GM12878 (cell line): ENCODE results near the gene STOML2. TPM values are rescaled to one million over a fixed set of nuclear protein-coding genes. Genes with fewer than 3 reads are reported as not detected.

Experiments used
- ATAC-seq: fragments of 200-7000 bp; cut with Tn5 transposase; 3 replicates; pipeline ENCODE4 v1.9.1; 2020; ENCODE audit warnings: mild to moderate bottlenecking, moderate library complexity
- BruUV-seq: library from RNA; stranded (reverse); fragments of 400-500 nt; replicated peaks from 2 replicates; lab custom pipeline; 2021; lab: Mats Ljungman, UMichigan
- CTCF ChIA-PET: fragments of 300-600 bp; sonication (Branson Sonifier 250); formaldehyde crosslinking; extraction: SDS; loops from one replicate; lab custom pipeline; 2021; ENCODE audit warnings: inconsistent platforms; lab: Yijun Ruan, JAX
- POLR2A ChIA-PET: fragments of 350-600 bp; formaldehyde crosslinking; extraction: SDS; loops from one replicate; lab custom pipeline; 2021; ENCODE audit warnings: inconsistent platforms; lab: Charles Lee
- RAD21 ChIA-PET: fragments of 300-600 bp; sonication (Branson Sonifier 250); formaldehyde crosslinking; loops from one replicate; lab custom pipeline; 2023; ENCODE audit warnings: antibody characterized with exemption; ENCODE audit not compliant: unreplicated experiment; lab: Charles Lee
- SMC1A ChIA-PET: fragments of 300-600 bp; sonication (Branson Sonifier 250); formaldehyde crosslinking; loops from one replicate; lab custom pipeline; 2023; ENCODE audit not compliant: unreplicated experiment, uncharacterized antibody; lab: Charles Lee
- DNase-seq: peaks from one replicate; pipeline ENCODE4 v3.0.0-alpha.2; 2011; ENCODE audit warnings: low read depth, low spot score
- FAIRE-seq: peaks from 3 replicates; lab custom pipeline; 2011; peaks lifted over from hg19 to GRCh38; lab: Jason Lieb, UNC
- H2AFZ ChIP-seq: 2 replicates; pipeline ENCODE4 v1.6.0; 2011; ENCODE audit warnings: low read depth, low read length, control low read depth; ENCODE audit not compliant: control insufficient read depth
- H3K27ac ChIP-seq: 2 replicates; pipeline ENCODE4 v1.5.1; 2011; ENCODE audit warnings: control low read depth; ENCODE audit not compliant: control insufficient read depth, insufficient read depth
- H3K27me3 ChIP-seq, 2 experiments: replicated peaks in 1 of 2; 2 replicates each; pipeline versions ENCODE4 v1.6.0 to v1.6.1; 2011; ENCODE audit warnings: low read length in 1 of 2; ENCODE audit not compliant: control insufficient read depth in 2 of 2, insufficient read depth in 2 of 2
- H3K36me3 ChIP-seq, 2 experiments: 2 replicates each; pipeline ENCODE4 v1.5.1; 2011; ENCODE audit warnings: low read length in 1 of 2; ENCODE audit not compliant: control insufficient read depth in 2 of 2, insufficient read depth in 2 of 2
- H3K4me1 ChIP-seq: 2 replicates; pipeline ENCODE4 v1.6.1; 2011; ENCODE audit warnings: mild to moderate bottlenecking, low read length, moderate library complexity, mixed read lengths; ENCODE audit not compliant: control insufficient read depth, insufficient read depth
- H3K4me2 ChIP-seq: 2 replicates; pipeline ENCODE4 v1.6.0; 2011; ENCODE audit warnings: control low read depth; ENCODE audit not compliant: control insufficient read depth, insufficient read depth
- H3K4me3 ChIP-seq: fragments of 200-600 bp; sonication (generic); 2 replicates; pipeline ENCODE4 v1.5.1; 2016
- H3K79me2 ChIP-seq: 2 replicates; pipeline ENCODE4 v1.6.0; 2011; ENCODE audit warnings: low read length; ENCODE audit not compliant: control insufficient read depth, insufficient read depth
- H3K9ac ChIP-seq: 2 replicates; pipeline ENCODE4 v1.8.0; 2011; ENCODE audit warnings: low read length, control low read depth, mixed read lengths; ENCODE audit not compliant: control insufficient read depth, insufficient read depth
- H3K9me3 ChIP-seq: replicated peaks from 3 replicates; pipeline ENCODE4 v1.5.1; 2011; ENCODE audit warnings: mild to moderate bottlenecking, low read length; ENCODE audit not compliant: control insufficient read depth, insufficient read depth
- H4K20me1 ChIP-seq: 2 replicates; pipeline ENCODE4 v1.6.0; 2011; ENCODE audit not compliant: control insufficient read depth, insufficient read depth
- CHD2 ChIP-seq: IDR thresholded peaks from 2 replicates; pipeline ENCODE4 v1.6.1; 2011; ENCODE audit warnings: low read depth, low read length, improper control_type of control experiment, borderline replicate concordance
- EED ChIP-seq: sonication (generic); IDR thresholded peaks from 2 replicates; pipeline ENCODE4 v1.6.1; 2016; ENCODE audit warnings: antibody characterized with exemption, low read depth
- FOS ChIP-seq: IDR thresholded peaks from 3 replicates; pipeline ENCODE4 v1.6.1; 2011; ENCODE audit warnings: borderline replicate concordance; ENCODE audit not compliant: insufficient read length; ENCODE audit errors: extremely low read depth
- GATAD2B ChIP-seq: fragments of 450-650 bp; conservative IDR thresholded peaks from 2 replicates; pipeline ENCODE4 v1.6.1; 2017; ENCODE audit warnings: low read depth, mild to moderate bottlenecking, moderate library complexity
- PML ChIP-seq: IDR thresholded peaks from 2 replicates; pipeline ENCODE4 v1.6.1; 2012; ENCODE audit warnings: low read length, inconsistent platforms
- SMC3 ChIP-seq: IDR thresholded peaks from 2 replicates; pipeline ENCODE4 v1.6.1; 2011; ENCODE audit warnings: low read length, improper control_type of control experiment, borderline replicate concordance
- SP1 ChIP-seq: IDR thresholded peaks from one replicate; pipeline ENCODE4 v1.6.1; 2011; ENCODE audit warnings: low read depth, low read length
- TBL1XR1 ChIP-seq: IDR thresholded peaks from 2 replicates; pipeline ENCODE4 v1.6.1; 2012; ENCODE audit warnings: low read depth, low read length, improper control_type of control experiment
- WGBS: methylation state at CpG from one replicate; pipeline ENCODE4 v1.1.6; 2016; ENCODE audit warnings: low lambda C conversion rate; ENCODE audit not compliant: insufficient replicate concordance, insufficient coverage; ENCODE audit errors: missing lambda C conversion rate; 5-methylcytosine and 5-hydroxymethylcytosine counted together
- in situ Hi-C: fragments of 300-500 bp; cut with MboI; formaldehyde crosslinking; loops from 9 replicates; pipeline ENCODE4 v1.14.3; 2018; ENCODE audit warnings: mixed read lengths
- intact Hi-C: fragments of 100-400 bp; cut with micrococcal nuclease; formaldehyde crosslinking; loops from one replicate; pipeline ENCODE4 v1.14.2; 2022; ENCODE audit not compliant: unreplicated experiment
- polyA plus RNA-seq, 11 experiments: library from polyadenylated mRNA; depleted of rRNA in 4 of 11; unstranded in 6 of 11; stranded (reverse) in 5 of 11; fragments of >200 nt; fragmentation: Nextera tagmentation in 4 of 11; fragmentation: Illumina TruSeq in 1 of 11; extraction: Ambion mirVana in 4 of 11; extraction: Trizol in 1 of 11; gene quantifications; 1 replicate in 1 of 11; 2 replicates in 10 of 11; pipeline versions ENCODE4 v1.2.1 to v1.2.3, GENCODE V29; 2011 to 2016; ENCODE audit warnings: inconsistent platforms in 2 of 11, missing spikeins in 2 of 11, low read depth in 1 of 11
- total RNA-seq, 4 experiments: library from RNA; depleted of rRNA in 3 of 4; stranded (reverse); fragments of >200 nt in 3 of 4; fragmentation: Illumina TruSeq in 1 of 4; extraction: Trizol in 1 of 4; gene quantifications; 2 replicates each; pipeline versions ENCODE4 v1.2.1 to v1.2.3, GENCODE V29; 2013 to 2021
- TF ChIP-seq, protein P1 (sequence below): fragments of 450-650 bp; IDR thresholded peaks from 2 replicates; pipeline ENCODE4 v1.6.1; 2017; ENCODE audit warnings: mild to moderate bottlenecking, low read depth, inconsistent platforms; ENCODE audit not compliant: poor library complexity, severe bottlenecking
- TF ChIP-seq, protein P2 (sequence below): IDR thresholded peaks from 2 replicates; pipeline ENCODE4 v1.6.1; 2012; ENCODE audit warnings: low read depth, low read length, improper control_type of control experiment
- TF ChIP-seq, protein P3 (sequence below): fragments of 450-650 bp; IDR thresholded peaks from 2 replicates; pipeline ENCODE4 v1.6.1; 2014; ENCODE audit warnings: mild to moderate bottlenecking
- TF ChIP-seq, protein P4 (sequence below): IDR thresholded peaks from 2 replicates; pipeline ENCODE4 v1.6.1; 2012; ENCODE audit warnings: low read length, inconsistent platforms
- TF ChIP-seq, protein P5 (sequence below): fragments of 450-650 bp; IDR thresholded peaks from 2 replicates; pipeline ENCODE4 v1.6.1; 2017; ENCODE audit warnings: mild to moderate bottlenecking, moderate library complexity

The STOML2 gene
- total and polyA plus RNA-seq, 10 of the 15 experiments (the other 5 are each of a cell fraction or from before 2014, with no cell fraction given) = 112 to 284 (median 207) TPM

DNA sequence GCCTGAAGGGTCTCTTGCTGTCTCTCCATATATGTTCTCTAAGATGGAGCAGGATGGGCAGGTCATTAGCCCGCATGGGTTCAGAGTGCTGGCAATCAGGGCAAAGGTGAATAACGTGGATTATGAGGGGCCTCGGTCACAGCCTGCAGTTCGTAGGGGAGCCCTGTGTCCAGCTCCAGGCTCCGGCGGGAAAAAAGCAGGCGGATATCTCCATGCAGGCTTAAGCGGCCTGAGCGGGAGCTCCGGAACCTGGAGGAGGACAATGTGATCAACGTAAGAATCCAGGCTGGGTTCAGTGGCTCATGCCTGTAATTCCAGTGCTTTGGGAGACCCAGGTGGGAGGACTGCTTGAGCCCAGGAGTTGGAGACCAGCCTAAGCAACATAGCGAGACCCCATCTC, 2.2 kb upstream of the STOML2 start (continued):
- TF ChIP-seq, protein P1, sequence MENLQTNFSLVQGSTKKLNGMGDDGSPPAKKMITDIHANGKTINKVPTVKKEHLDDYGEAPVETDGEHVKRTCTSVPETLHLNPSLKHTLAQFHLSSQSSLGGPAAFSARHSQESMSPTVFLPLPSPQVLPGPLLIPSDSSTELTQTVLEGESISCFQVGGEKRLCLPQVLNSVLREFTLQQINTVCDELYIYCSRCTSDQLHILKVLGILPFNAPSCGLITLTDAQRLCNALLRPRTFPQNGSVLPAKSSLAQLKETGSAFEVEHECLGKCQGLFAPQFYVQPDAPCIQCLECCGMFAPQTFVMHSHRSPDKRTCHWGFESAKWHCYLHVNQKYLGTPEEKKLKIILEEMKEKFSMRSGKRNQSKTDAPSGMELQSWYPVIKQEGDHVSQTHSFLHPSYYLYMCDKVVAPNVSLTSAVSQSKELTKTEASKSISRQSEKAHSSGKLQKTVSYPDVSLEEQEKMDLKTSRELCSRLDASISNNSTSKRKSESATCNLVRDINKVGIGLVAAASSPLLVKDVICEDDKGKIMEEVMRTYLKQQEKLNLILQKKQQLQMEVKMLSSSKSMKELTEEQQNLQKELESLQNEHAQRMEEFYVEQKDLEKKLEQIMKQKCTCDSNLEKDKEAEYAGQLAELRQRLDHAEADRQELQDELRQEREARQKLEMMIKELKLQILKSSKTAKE = no peak
- TF ChIP-seq, protein P2, sequence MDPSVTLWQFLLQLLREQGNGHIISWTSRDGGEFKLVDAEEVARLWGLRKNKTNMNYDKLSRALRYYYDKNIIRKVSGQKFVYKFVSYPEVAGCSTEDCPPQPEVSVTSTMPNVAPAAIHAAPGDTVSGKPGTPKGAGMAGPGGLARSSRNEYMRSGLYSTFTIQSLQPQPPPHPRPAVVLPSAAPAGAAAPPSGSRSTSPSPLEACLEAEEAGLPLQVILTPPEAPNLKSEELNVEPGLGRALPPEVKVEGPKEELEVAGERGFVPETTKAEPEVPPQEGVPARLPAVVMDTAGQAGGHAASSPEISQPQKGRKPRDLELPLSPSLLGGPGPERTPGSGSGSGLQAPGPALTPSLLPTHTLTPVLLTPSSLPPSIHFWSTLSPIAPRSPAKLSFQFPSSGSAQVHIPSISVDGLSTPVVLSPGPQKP = no peak
- TF ChIP-seq PML = no peak
- no peak for TF ChIP-seq CHD2

DNA sequence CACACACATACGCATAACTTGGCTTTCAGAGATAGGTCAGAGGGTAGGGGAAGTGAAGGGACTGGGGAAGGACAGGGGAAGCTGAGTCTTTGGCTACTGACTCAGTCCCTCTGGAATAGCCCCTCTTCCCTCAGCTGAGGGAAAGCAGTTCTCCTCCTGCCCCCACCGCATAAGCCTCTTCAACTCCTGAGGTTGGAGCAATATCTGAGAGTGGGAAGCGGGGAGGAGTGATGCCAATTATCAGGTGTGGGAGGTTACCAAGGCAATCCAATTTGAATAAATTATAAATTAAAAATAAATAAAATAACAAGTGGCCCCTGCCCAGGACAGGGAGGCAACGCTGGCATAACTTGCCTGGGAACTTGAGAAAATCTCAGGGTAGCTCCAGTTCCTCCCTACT, 1.7 kb upstream of the STOML2 start:
- H3K79me2 ChIP-seq = peaks cover 14% of the 10 kb centered on the region
- in situ Hi-C loops = loop anchor here (10.0 kb wide), 2 partner anchors 630 to 710 kb away; partner anchors contain the start of genes CREB3, HINT2, SPAG8 and TLN1
- no peak overlapping the region for H3K27ac ChIP-seq
- H3K36me3 ChIP-seq = peaks cover 9 to 15% of the 10 kb centered on the region in 2 experiments
- CTCF ChIA-PET = interaction anchor here (1.0 to 1.1 kb wide), 2 partner anchors 206 to 499 kb away, joined by 3 read pairs; no protein-coding TSS in a partner anchor
- no peaks in the 10 kb centered on the region for H3K9me3 ChIP-seq
- no peak for FAIRE-seq
- WGBS = 79% methylated on average over 4 of the region's 4 CpGs
- no peak for DNase-seq
- BruUV-seq = no TSS peak
- intact Hi-C loops = no loop called here
- no peak overlapping the region for H3K9ac ChIP-seq
- no peaks in the 10 kb centered on the region for H4K20me1 ChIP-seq
- SMC1A ChIA-PET = interaction anchor here (1.8 kb wide), 1 partner anchor 10 kb away, joined by 5 read pairs; no protein-coding TSS in a partner anchor
- no peak for ATAC-seq
- no peak overlapping the region for H3K4me2 ChIP-seq
- POLR2A ChIA-PET = interaction anchor here (3.5 kb wide), 1 partner anchor 10 kb away, joined by 27 read pairs; the partner anchor contains the start of gene ATOSB
- no peak overlapping the region for H3K4me3 ChIP-seq
- H3K4me1 ChIP-seq = peaks cover 5% of the 10 kb centered on the region
- H3K27me3 ChIP-seq = no peaks in the 10 kb centered on the region
- RAD21 ChIA-PET = interaction anchor here (1.0 kb wide), 1 partner anchor 205 kb away, joined by 3 read pairs; no protein-coding TSS in a partner anchor
- no peak overlapping the region for H2AFZ ChIP-seq
- TF ChIP-seq SP1 = no peak
- TF ChIP-seq FOS = no peak
- TF ChIP-seq, protein P3, sequence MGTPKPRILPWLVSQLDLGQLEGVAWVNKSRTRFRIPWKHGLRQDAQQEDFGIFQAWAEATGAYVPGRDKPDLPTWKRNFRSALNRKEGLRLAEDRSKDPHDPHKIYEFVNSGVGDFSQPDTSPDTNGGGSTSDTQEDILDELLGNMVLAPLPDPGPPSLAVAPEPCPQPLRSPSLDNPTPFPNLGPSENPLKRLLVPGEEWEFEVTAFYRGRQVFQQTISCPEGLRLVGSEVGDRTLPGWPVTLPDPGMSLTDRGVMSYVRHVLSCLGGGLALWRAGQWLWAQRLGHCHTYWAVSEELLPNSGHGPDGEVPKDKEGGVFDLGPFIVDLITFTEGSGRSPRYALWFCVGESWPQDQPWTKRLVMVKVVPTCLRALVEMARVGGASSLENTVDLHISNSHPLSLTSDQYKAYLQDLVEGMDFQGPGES = no peak
- TF ChIP-seq EED = no peak
- TF ChIP-seq, protein P4, sequence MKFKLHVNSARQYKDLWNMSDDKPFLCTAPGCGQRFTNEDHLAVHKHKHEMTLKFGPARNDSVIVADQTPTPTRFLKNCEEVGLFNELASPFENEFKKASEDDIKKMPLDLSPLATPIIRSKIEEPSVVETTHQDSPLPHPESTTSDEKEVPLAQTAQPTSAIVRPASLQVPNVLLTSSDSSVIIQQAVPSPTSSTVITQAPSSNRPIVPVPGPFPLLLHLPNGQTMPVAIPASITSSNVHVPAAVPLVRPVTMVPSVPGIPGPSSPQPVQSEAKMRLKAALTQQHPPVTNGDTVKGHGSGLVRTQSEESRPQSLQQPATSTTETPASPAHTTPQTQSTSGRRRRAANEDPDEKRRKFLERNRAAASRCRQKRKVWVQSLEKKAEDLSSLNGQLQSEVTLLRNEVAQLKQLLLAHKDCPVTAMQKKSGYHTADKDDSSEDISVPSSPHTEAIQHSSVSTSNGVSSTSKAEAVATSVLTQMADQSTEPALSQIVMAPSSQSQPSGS = no peak
- no peak for TF ChIP-seq SMC3
- TF ChIP-seq, protein P5, sequence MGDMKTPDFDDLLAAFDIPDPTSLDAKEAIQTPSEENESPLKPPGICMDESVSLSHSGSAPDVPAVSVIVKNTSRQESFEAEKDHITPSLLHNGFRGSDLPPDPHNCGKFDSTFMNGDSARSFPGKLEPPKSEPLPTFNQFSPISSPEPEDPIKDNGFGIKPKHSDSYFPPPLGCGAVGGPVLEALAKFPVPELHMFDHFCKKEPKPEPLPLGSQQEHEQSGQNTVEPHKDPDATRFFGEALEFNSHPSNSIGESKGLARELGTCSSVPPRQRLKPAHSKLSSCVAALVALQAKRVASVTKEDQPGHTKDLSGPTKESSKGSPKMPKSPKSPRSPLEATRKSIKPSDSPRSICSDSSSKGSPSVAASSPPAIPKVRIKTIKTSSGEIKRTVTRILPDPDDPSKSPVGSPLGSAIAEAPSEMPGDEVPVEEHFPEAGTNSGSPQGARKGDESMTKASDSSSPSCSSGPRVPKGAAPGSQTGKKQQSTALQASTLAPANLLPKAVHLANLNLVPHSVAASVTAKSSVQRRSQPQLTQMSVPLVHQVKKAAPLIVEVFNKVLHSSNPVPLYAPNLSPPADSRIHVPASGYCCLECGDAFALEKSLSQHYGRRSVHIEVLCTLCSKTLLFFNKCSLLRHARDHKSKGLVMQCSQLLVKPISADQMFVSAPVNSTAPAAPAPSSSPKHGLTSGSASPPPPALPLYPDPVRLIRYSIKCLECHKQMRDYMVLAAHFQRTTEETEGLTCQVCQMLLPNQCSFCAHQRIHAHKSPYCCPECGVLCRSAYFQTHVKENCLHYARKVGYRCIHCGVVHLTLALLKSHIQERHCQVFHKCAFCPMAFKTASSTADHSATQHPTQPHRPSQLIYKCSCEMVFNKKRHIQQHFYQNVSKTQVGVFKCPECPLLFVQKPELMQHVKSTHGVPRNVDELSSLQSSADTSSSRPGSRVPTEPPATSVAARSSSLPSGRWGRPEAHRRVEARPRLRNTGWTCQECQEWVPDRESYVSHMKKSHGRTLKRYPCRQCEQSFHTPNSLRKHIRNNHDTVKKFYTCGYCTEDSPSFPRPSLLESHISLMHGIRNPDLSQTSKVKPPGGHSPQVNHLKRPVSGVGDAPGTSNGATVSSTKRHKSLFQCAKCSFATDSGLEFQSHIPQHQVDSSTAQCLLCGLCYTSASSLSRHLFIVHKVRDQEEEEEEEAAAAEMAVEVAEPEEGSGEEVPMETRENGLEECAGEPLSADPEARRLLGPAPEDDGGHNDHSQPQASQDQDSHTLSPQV = no peak
- no peak for TF ChIP-seq TBL1XR1
- no peak for TF ChIP-seq GATAD2B
